GM19463 (cell line): ENCODE measurements around the gene ZNHIT1.
"Not testable (repeated sequence)": the region's sequence is repeated elsewhere in the genome, so short reads cannot be mapped to it uniquely, and the experiment has no call there.

Experiments
- ATAC-seq: cut with Tn5 transposase; IDR thresholded peaks from one replicate; pipeline ENCODE4 v1.9.1; 2021; ENCODE audit warnings: mild to moderate bottlenecking, moderate library complexity; ENCODE audit not compliant: unreplicated experiment

ZNHIT1 gene

GRCh38 chr7:101186844-101187428 is 31.0 kb upstream of the ZNHIT1 start:
- ATAC-seq = no peak

GRCh38 chr7:101189109-101189508 is 28.9 kb upstream of the ZNHIT1 start:
- ATAC-seq = no peak

GRCh38 chr7:101195884-101196283 is 22.1 kb upstream of the ZNHIT1 start:
- no peak for ATAC-seq

- ATAC-seq = no peak
Measured at GRCh38 chr7:101197991-101198390, 20.0 kb upstream of the ZNHIT1 start.

- no peak for ATAC-seq
Measured at GRCh38 chr7:101198476-101198875, 19.5 kb upstream of the ZNHIT1 start.

- ATAC-seq = not testable (repeated sequence)
Measured at GRCh38 chr7:101199522-101199921, 18.4 kb upstream of the ZNHIT1 start.

- ATAC-seq = no peak
Measured at GRCh38 chr7:101200504-101200861, 17.5 kb upstream of the ZNHIT1 start.

- ATAC-seq = no peak
Measured at GRCh38 chr7:101200862-101201599, 16.9 kb upstream of the ZNHIT1 start, which contains the start of gene MOGAT3. Gene MOGAT3, minus strand, starts transcription at chr7:101201036. Its CDS starts 182 bp downstream, at chr7:101200854.

- no peak for ATAC-seq
Measured at GRCh38 chr7:101201695-101202602, 16.0 kb upstream of the ZNHIT1 start.

GRCh38 chr7:101202603-101202918 is 15.4 kb upstream of the ZNHIT1 start:
- ATAC-seq = no peak

GRCh38 chr7:101203740-101204738 is 13.9 kb upstream of the ZNHIT1 start:
- ATAC-seq = not testable (repeated sequence)

- ATAC-seq = no peak
Measured at GRCh38 chr7:101205901-101206664, 11.9 kb upstream of the ZNHIT1 start.

- ATAC-seq = no peak
Measured at GRCh38 chr7:101206665-101207042, 11.3 kb upstream of the ZNHIT1 start.

GRCh38 chr7:101207459-101207858 is 10.5 kb upstream of the ZNHIT1 start:
- ATAC-seq = no peak

- no peak for ATAC-seq
Measured at GRCh38 chr7:101208794-101209193, 9.2 kb upstream of the ZNHIT1 start.

GRCh38 chr7:101210143-101210542 is 7.8 kb upstream of the ZNHIT1 start:
- no peak for ATAC-seq

GRCh38 chr7:101211501-101211900 is 6.5 kb upstream of the ZNHIT1 start:
- ATAC-seq = no peak

- no peak for ATAC-seq
Measured at GRCh38 chr7:101212014-101212413, 6.0 kb upstream of the ZNHIT1 start.

GRCh38 chr7:101216001-101216859 is 1.7 kb upstream of the ZNHIT1 start:
- ATAC-seq = no peak
